BE2C (cell line): ENCODE data around the gene SLC6A13.

Source experiments
- DNase-seq: peaks from one replicate; pipeline ENCODE4 v3.0.0-alpha.2; 2020
- H3K27me3 ChIP-seq: fragments of 250-450 bp; sonication (Bioruptor Pico); 2 replicates; pipeline ENCODE4 v1.5.1; 2020; ENCODE audit warnings: mild to moderate bottlenecking
- H3K36me3 ChIP-seq: fragments of 250-450 bp; sonication (Bioruptor Pico); 2 replicates; pipeline ENCODE4 v1.5.1; 2020; ENCODE audit warnings: mild to moderate bottlenecking
- H3K4me1 ChIP-seq: fragments of 250-450 bp; sonication (Bioruptor Pico); 2 replicates; pipeline ENCODE4 v1.5.1; 2020
- H3K4me3 ChIP-seq: 2 replicates; pipeline ENCODE4 v1.5.1; 2011; ENCODE audit warnings: low read depth, low read length
- H3K9me3 ChIP-seq: fragments of 250-450 bp; sonication (Bioruptor Pico); 2 replicates; pipeline ENCODE4 v1.5.1; 2020
- TF ChIP-seq, protein P1 (sequence below): IDR thresholded peaks from 2 replicates; pipeline ENCODE4 v1.5.1; 2012; ENCODE audit warnings: mild to moderate bottlenecking, low read depth, low read length

SLC6A13 gene

GRCh38 chr12:228846-229200 lies 33.8 kb downstream of the SLC6A13 start:
- DNase-seq = no peak
- no peaks in the 10 kb centered on the region for H3K9me3 ChIP-seq
- H3K4me1 ChIP-seq = no peaks in the 10 kb centered on the region
- no peaks in the 10 kb centered on the region for H3K27me3 ChIP-seq
- H3K4me3 ChIP-seq = no peak overlapping the region
- TF ChIP-seq, protein P1, sequence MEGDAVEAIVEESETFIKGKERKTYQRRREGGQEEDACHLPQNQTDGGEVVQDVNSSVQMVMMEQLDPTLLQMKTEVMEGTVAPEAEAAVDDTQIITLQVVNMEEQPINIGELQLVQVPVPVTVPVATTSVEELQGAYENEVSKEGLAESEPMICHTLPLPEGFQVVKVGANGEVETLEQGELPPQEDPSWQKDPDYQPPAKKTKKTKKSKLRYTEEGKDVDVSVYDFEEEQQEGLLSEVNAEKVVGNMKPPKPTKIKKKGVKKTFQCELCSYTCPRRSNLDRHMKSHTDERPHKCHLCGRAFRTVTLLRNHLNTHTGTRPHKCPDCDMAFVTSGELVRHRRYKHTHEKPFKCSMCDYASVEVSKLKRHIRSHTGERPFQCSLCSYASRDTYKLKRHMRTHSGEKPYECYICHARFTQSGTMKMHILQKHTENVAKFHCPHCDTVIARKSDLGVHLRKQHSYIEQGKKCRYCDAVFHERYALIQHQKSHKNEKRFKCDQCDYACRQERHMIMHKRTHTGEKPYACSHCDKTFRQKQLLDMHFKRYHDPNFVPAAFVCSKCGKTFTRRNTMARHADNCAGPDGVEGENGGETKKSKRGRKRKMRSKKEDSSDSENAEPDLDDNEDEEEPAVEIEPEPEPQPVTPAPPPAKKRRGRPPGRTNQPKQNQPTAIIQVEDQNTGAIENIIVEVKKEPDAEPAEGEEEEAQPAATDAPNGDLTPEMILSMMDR = no peak
- H3K36me3 ChIP-seq = no peaks in the 10 kb centered on the region

DNA sequence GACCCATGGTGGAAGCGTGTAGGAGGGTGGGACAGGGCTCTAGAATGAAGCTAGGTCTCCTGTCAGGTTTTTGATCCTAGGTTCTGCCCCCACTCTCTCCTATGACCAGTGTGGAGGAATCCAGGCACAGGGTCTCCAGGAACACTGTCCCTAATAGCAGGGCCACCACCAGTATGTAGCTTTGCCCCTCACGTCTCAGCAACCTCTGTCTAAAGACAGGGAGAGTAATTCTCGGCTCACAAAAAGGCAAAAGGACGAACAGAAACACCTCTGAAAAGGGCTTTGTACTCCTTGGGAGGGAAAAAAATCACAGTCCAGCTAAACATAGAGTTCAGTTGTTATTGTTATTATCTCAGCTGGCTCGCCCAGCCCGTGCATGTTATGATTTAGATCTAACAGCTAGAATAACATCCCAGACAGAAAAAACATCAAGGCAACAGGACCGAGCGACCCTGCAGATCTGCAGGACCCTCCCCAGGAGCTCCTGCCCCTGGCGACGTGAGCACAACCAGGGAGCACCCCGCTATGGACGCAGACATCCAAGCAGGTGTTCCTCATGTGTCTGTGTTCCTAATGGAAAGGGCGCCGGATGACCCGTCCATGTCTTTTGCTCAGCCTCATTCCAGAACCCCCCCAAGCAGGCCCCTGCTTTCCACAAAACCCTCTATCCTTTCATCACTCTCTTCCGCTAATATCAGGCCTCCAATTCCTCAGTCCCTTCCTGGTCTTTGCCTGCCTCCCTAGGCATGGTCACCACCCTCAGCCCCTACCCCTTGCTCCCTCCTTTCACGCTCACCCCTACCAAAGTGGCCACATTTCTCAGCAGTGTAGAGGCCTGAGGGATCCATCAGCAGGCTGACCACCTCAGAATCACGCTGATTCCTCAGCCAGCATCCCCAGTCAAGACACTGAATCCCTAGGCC lies 34.5 kb downstream of the SLC6A13 start:
- Histone ChIP-seq H3K4me1 (no peaks in the 10 kb centered on the region), H3K27me3 (no peaks in the 10 kb centered on the region), H3K9me3 (no peaks in the 10 kb centered on the region), H3K4me3 (no peak overlapping the region), H3K36me3 (no peaks in the 10 kb centered on the region)
- DNase-seq = no peak
- TF ChIP-seq, protein P1 = no peak

- Histone ChIP-seq H3K4me3 (no peak overlapping the region), H3K9me3 (no peaks in the 10 kb centered on the region), H3K4me1 (no peaks in the 10 kb centered on the region), H3K36me3 (no peaks in the 10 kb centered on the region), H3K27me3 (no peaks in the 10 kb centered on the region)
- no peak for DNase-seq
- TF ChIP-seq, protein P1 = no peak
Measured at GRCh38 chr12:227286-227915, 35.2 kb downstream of the SLC6A13 start.

GRCh38 chr12:226401-226800 lies 36.2 kb downstream of the SLC6A13 start:
- no peak overlapping the region for H3K4me3 ChIP-seq
- no peaks in the 10 kb centered on the region for H3K9me3 ChIP-seq
- no peak for DNase-seq
- H3K27me3 ChIP-seq = no peaks in the 10 kb centered on the region
- TF ChIP-seq, protein P1 = no peak
- H3K36me3 ChIP-seq = no peaks in the 10 kb centered on the region
- H3K4me1 ChIP-seq = no peaks in the 10 kb centered on the region

GRCh38 chr12:225012-225411 lies 37.6 kb downstream of the SLC6A13 start:
- TF ChIP-seq, protein P1 = no peak
- no peaks in the 10 kb centered on the region for H3K9me3 ChIP-seq
- no peak for DNase-seq
- H3K4me1 ChIP-seq = no peaks in the 10 kb centered on the region
- no peaks in the 10 kb centered on the region for H3K36me3 ChIP-seq
- H3K4me3 ChIP-seq = no peak overlapping the region
- H3K27me3 ChIP-seq = no peaks in the 10 kb centered on the region

DNA sequence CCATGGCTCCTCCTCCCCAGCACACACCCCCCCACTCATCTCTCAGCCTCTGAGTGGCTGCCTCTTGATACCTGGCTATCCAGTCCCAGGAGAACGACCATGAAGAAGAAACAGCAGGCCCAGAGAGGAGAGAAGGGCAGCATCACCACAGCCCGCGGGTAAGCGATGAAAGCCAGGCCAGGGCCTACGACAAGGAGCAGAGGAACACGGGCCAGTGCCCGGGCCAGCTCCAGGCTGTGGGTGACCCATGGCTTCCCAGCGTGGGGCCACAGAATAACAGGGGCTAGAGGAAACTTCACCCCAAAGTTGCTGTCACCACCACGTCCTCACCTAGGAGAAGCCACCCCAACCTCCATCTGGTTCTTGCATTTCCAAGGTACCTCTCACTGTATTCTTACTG lies 38.3 kb downstream of the SLC6A13 start:
- TF ChIP-seq, protein P1 = no peak
- DNase-seq = no peak
- Histone ChIP-seq H3K36me3 (no peaks in the 10 kb centered on the region), H3K27me3 (no peaks in the 10 kb centered on the region), H3K4me1 (no peaks in the 10 kb centered on the region), H3K9me3 (no peaks in the 10 kb centered on the region), H3K4me3 (no peak overlapping the region)
